ENCODE measurements around the gene CNTN3.

Gene CNTN3

DNA sequence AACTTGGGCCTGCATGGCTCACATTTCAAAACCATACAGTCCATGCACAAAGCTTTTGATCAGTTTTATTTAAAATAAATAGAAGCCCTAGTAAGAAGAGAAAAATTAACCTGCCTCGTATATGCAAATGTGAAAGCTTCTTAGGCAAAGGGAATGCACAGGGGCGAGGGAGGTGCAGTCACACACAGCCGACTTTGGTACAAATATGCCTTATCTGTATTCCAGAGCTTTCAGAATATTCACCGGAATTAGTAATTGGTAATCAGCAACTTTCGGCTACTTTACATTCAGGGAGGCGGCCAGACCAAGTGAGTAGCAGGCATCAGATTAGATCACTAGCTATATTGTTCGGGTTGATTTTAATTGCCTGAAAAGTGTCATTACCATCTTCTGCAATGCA, 7.5 kb downstream of the CNTN3 start:
- no peak for DNase-seq

DNA sequence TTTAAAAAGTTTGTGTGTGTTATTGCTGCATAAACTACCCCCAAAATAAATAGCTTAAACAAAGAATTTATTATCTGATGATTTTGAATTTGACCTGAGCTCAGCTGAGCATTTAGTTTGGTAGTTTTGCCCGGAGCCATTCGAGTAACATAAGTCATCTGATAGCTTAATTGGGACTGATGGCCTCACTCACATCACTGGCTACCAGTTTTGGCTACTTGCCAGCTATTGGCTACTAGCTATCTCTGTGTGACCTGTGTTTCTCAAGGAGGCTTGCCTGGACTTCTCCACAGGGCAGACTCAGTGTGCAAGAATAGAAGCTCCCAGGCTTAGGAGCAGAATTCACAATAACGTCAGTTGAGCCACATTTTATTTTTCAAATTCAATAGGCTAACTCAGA, 9.0 kb downstream of the CNTN3 start:
- DNase-seq = no peak

DNA sequence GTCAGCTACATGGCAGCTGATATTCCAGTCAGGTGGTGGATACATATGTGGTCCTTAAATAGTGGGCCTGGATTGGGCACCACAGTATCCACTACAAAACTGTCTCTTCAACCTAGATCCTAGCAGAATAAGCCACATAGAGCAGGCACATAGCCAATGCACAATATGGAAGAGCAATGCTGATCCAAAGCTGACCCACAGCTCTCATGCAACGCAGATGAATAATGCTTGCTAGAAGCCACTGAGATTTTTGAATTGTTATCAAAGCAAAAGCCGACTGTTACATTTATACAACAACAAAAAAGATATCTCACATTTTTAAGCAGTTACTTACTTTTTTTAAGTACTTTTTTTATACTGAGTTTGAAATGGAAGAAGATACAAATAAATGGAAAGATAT, 11.2 kb downstream of the CNTN3 start:
- DNase-seq = no peak

DNA sequence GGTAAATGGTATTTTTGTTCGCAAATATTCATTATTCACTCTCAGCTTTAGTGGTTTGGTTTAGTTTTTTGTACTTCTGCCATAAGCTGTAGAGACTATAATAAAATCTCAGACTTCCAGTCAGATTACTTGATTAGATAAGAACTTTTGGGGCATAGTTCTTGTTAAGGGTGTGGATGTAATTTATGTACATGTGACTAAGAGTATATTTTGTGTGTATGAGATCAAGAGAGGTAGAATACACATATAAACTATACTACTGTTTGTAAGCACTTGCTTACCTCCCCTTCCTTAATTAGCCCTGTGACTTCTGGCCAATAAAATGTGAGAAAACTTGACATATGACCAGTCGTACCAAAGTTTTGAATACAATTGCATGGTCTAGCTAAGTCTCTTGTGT, 12.0 kb downstream of the CNTN3 start:
- no peak for DNase-seq

DNA sequence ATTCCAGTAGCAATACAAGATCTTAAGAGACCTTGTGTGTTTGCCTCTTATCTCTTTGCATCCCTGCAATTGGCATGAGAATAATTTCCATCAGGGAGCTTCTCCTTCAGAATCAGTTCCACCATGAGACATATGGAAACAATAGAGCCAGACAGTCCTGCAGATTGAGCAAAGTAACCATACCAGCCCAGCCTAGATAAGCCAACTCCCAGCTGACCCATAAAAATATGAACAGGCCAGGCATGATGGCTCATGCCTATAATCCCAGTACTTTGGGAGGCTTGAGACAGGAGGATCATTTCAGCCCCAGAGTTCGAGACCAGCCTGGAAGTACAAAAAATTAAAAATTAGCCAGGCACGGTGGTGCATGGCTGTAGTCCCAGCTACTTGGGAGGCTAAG, 12.7 kb downstream of the CNTN3 start:
- DNase-seq = no peak

DNA sequence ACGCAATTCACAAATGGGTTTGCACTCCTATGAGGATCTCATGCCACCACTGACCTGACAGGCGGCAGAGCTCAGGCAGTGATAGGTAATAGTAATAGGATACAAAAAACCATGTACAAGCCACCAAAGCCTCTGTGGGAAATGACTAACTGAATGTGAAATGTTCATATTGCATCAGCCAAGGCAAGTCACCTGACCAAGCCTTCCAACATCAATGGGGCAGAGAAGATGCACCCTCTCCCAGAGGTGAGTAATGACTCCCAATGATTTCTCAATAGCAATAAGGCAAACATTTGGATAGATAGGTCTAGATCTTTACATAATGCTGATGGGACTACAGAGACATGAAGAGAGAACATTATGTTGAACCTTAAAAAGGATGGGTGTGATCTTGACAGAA, 14.9 kb downstream of the CNTN3 start:
- no peak for DNase-seq

DNA sequence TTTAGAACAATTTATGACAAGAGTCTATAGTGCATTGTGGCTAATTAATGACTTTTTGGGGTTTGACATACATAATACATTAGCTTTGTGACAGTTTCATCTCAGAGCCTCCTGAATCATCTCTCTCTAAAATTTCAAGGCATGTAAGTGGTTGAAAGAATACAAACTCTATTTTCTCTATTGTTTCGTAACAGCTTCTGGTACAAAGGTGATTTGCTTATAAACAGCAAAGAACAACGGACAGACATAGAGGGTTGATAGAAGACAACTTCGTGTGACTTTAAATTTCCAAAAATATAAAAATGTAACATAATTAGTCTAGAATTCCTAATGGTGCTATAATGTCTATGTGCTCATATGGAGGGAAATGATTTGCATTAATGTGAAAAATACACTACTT, 21.3 kb downstream of the CNTN3 start:
- no peak for DNase-seq

DNA sequence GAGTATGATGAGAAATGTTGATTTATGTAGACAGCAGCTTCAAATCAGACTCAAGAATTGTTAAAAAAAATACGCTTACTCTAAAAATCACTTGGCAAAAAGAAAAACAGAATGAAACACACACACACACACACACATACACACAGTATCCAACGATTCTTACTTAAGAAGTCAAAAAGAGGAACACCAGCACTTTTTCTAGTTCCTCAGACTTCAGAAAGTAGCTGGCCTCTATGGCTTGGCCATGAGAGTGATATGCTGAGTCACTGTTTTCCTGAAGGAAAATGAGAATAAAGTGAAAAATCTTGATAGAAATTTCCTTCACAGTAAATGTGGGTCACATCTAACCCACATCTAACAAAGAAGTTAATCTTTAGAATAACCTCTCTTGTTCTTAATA, 22.1 kb downstream of the CNTN3 start:
- no peak for DNase-seq

DNA sequence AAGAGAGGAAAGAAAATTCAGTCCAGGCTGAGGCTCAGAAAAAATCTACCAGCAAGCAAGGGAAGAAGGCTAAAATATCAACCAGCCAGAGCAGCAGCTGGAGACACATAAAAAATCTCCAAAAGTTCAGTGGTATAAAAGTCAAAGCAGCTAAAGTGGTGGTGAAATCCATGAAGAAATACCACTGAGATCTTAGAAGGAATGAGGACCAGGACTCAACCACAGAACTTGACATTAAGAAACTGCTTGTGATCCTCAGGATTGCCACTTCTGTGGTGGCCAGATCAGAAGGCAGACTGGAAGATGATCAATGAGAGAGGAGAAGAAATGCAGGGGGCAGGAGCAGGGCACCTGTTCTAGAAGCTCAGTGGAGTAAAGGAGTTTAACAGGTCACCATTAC, 22.5 kb downstream of the CNTN3 start:
- no peak for DNase-seq

DNA sequence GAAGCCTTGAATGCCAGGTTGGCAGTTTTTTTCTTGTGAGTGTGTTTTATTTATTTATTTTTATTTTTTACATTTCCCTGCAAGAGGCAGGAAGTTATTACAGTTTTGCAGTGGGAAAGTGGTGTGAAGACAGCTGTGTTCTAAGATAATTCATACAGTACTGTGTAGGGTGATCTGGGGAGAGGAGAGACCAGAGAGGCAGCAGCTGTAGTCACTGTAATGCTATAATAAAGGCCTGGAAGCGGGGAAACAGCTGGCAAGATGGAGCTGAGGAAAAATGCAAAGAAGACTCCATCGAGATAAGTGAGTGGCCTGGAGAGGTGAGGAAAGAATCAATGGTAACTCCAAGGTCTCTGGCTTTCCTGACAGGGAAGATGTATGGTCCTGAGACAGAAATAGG, 23.1 kb downstream of the CNTN3 start:
- DNase-seq = no peak

DNA sequence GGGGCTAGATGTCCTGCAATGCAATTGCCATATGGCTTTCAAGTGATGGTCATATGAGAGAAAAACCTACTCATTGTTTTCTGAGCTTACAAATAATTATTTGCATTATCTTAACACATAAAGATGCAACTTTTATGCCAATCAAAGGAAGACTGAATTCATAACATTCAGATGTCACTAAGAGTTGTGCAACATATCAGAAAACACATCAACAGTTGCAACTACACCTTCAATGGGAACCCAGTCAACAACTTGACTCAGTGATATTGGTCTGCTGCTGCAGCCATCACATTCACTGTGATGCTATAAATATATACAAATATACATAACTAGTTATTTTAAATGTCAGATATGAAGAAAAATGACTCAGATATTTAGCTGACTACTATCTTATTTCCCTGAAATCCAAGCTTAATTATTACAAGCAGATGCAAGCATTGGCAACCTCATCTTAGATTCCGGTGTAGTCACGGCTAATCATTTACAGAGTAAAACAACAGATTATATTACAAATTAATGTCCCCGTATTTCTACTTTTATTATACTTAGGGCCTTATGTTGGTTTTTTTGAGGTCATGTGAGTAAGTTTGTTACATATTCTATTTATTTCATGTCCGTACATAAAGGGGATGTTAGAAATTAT, 23.7 kb downstream of the CNTN3 start:
- no peak for DNase-seq

DNA sequence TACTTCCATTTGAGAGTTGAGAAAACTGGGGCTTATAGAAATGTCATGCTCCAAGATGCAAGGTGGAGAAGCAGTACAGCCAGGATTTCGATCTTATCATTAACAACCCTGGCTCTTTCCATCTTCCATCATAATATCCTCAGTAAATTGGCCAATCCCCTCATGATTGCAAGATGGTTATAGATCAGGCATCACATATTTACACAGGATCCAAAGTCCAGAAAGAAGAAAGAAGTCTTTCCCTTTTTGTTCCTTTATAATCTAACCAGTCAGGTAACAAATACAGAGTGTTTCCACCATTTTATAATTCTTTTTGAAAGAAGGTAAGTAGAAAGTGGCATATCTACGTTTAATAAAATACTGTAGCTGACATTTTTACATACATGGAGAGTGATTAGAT, 29.7 kb downstream of the CNTN3 start:
- no peak for DNase-seq

DNA sequence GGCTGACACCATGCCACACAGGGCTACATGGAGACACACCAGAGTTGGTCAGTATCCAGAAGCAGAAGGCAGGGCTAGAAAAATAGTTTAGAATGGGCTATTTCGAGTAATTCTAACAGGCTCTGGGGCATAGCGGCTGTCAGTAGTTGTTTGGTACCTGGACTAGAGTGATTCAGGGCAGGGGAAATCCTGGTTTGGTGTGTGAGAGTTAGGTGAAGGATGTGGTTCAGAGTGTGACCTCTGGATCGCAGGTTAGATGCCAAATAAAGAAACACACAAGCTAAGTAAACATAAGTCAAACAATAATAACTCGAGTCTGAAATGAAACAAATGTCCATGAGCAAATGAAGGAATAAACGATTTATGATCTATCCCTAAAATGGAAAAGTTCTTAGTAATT, 31.5 kb downstream of the CNTN3 start:
- no peak for DNase-seq

GRCh38 chr3:74575857-74576256, 38.6 kb downstream of the CNTN3 start:
- DNase-seq = no peak

DNA sequence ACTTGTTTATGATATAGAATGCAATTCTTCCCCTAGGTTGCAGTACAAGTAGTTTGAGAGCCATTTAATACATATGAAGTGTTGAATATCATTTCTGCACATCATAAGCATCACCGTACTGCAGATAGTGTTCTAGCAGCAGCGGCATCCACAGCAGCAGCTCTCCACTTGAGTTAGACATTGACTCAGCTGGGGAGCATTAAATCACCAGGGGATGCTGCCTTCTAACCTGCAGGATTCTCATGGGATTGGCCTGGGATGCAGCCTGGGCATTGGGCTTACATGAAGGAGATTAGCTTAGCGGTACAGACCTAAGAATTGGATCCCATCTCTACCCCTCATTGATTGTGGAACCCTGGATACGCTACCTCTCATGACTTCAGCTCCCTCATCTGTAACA, 43.3 kb downstream of the CNTN3 start:
- no peak for DNase-seq
